Endometrium (tissue), 2 donors: ENCODE results near the gene ALDH18A1.
A peak's percentile ranks its signal among the peaks of the same experiment; 100 is the strongest.
"Not testable (repeated sequence)": the region's sequence is repeated elsewhere in the genome, so short reads cannot be mapped to it uniquely, and the experiment has no call there.

Experiments
- FAIRE-seq: peaks from 2 replicates; lab custom pipeline; 2012; peaks lifted over from hg19 to GRCh38; lab: Jason Lieb, UNC
- donor health status: control.
- donor health status: control.

ALDH18A1 gene

DNA sequence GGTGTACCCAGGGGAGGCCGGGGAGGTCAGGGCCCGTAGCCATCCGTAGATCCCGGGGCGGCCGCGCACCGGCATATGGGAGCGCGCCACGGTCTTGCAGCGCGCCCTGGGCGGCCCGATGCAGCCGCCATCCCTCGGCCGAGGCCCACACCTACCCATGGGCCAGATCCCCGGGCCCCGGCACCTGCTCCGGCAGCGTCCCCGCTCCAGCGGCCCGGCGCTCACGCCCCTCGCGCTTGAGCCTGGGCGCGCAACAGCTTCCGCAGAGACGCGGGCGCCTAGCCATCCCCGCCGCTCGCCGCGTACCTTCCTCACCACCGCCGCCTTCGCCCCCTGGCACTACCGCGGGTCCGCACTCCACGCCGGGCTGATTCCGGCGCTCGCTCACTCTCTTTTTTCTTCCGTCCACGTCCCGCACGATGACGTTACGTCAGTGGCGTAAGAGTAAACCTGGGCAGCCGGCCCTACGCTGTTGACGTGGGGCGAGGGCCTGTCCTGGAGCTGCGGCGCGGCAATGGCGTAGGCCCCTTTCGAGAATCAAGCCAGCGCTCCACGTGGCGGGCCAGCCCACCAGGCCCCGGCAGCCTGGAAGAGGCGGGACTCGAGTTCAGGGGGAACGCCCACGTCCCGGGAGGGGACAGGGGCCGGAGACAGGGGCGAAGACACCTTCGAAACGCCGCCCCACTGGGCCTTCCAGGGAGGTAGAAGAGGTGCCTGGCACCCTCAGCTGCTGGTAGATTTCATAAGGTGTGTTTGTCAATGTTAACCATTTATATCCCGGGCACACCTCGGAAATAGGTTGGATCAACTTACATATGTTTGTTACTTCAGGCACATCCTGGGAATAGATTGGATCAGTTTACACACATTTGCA lies at the start of gene ALDH18A1:
TSS of gene ALDH18A1 (minus strand) at position 421 of the 874 bp plus-strand sequence. CDS start 3,334 bp downstream, outside the sequence.
- FAIRE-seq, result peak; percentile 95

DNA sequence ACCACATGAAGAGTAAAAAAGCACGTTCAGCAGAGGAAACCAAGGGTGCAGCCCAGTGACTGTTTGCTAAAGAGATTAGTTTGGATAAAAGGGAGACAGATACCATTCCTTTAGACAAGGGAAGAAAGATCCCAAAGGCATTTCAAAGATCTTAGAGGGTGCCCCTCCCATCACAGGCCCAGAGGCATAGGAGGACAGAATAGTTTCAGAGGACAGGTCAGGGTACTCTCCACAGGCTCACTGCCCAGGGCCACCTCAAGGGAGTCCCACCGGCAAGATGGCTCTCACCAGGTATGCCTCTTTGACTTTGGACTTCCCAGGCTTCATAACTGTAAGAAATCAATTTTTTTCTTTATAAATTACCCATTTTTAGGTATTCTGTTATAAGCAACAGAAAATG lies 41.9 kb upstream of the ALDH18A1 start:
- FAIRE-seq, result no peak

DNA sequence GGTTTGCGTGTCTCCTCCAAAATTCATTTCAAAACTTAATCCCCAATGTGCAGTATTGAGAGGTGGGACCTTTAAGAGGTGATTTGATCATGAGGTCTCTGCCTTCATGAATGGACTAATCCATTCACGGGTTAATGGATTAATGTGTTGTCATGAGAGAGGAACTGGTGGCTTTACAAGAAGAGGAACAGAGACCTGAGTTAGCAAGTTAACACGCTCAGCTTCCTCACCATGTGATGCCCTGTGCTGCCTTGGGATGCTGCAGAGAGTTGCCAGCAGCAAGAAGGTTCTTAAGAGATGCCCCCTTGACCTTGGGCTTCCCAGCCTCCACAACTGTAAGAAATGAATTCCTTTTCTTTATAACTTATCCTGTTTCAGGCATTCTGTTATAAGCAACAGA lies 40.9 kb upstream of the ALDH18A1 start:
- no peak for FAIRE-seq

DNA sequence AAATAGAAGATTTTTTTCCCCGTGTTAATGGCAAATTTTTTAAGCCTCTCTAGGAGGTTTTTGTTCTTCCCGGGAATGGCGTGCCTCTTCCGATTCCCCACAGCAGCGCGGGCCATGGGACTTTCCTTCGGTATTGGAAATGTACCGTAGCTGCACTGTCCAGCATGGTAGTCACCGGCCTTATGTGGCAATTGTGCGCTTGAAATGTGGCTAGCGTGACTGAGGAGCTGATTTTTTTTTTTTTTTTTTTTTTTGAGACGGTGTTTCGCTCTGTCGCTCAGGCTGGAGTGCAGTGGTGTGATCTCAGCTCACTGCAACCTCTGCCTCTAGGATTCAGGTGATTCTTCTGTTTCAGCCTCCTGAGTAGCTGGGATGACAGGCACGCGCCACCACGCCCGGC lies 38.2 kb upstream of the ALDH18A1 start:
- FAIRE-seq, result no peak

DNA sequence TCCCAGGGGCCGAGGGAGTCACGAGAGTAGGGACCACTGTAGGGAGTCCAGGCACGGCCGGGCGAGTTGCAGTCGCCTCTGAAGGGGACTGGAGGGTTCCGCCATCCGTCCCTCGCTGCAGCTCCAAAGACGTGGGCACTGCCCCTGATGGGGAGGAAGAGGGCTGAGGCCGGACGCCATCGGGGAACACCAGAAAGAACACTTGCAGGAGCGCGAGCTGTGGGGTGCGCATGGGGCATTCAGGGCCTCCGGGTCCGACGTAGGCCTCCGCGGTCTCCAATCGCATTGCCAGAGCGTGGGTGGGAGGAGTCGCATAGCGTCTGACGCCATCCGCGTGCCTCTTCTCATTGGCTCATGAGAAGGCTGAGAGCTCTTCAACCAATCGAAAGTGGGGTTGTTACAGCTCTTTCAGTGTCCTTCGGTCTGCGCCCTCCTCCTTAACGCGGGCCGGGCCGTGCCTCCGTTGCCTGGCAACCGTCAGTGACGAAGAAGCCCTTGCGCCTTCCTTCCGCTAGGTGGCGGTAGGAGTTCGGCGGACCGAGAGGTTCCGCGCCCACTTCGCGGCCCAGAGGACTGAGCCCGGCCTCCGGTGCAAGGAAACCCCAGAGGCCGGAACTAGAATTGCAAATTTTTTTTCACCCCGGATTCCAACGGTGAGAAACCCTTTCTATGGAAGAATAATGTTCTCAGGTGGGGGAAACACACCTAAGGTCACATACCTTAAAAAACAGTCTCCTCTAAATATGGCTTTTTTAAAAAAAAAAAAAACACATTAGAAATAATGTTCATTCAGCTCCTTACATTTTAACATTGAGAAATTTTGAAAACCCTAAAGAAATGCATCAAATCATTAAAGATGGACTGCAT lies 37.4 kb upstream of the ALDH18A1 start, which contains the start of gene TCTN3:
TSS of gene TCTN3 (minus strand) at position 260 of the 867 bp plus-strand sequence. CDS start at position 232, 28 bp downstream.
- peak; percentile 99 for FAIRE-seq

DNA sequence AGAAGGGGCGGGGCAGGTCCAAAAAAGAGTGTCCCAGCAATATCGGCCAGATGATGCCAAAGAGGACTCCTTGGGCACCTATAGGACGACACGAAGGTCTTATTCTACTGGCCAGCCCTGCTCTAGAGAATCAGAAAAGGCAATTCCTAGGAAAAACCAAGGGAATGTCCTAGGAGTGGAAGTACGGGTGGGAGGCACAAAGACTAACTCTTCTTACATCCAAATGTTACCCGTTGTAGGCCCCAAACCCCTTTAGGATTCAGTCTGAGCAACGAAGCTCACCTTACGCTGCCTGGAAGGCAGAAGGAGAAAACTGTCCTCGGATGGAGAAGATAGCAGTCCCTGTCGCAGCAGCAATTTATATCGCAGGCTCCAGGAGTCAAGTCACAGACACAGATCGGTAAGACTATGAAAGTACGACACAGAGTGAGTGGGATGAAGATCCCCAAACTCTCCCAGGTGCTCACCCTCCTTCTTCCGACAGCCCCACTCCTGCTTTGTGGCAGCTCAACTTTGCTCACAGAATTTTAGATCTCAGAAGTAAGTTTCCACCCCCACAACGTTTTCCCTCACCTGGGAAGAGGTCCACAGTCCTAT lies 36.7 kb upstream of the ALDH18A1 start:
- no peak for FAIRE-seq

DNA sequence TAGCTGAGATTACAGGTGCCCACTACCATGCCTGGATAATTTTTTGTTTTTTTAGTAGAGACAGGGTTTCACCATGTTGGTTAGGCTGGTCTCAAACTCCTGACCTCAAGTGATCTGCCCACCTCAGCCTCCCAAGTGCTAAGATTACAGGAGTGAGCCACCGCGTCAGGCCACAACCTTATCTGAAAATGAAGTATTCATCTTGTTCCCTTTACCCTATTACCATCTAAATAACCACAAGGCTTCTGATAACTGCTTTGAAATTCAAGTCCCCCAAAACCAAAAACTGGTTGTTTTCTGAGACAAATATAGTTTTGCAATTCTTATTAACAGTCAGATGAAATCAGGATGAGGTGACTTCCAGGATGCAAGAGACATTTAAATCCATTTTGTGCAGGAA lies 34.8 kb upstream of the ALDH18A1 start:
- FAIRE-seq, result no peak

DNA sequence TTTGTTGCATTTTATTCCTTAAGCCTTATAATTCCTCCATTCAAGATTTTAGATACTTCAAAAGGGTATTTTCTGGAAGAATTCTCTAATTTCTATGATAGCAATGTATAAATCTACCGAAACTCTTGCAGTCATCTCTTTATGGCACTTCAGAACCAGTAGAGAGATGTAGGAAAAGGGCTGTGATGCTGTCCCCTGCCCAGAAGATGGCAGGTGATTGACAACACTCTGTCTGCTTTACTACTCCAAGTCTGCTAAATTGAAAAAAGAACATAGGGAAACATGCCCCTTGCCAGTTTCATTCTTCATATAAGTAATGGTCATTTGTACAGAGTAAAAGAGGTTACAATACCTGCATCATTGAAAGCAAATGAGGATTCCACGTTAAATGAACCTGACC lies 32.1 kb upstream of the ALDH18A1 start:
- no peak for FAIRE-seq

DNA sequence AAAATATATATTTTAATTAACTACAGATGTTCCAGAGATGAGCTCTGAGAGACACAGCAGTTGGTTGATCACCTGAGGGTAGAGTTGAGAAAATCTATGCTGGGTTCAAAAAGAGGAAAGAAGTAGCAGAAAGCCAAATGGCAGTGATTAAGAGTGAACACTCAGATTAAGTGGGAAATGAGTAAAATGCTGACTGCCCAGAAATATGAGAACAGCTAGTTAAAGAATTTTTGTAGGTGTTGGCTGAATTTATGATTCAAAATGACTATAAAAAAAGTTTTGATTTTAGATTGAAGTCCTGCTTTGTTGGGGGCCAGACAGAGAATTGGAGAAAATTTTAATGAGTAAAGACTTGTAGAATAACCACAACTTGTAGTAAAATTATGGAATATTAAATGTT lies 27.5 kb upstream of the ALDH18A1 start:
- FAIRE-seq, result no peak

DNA sequence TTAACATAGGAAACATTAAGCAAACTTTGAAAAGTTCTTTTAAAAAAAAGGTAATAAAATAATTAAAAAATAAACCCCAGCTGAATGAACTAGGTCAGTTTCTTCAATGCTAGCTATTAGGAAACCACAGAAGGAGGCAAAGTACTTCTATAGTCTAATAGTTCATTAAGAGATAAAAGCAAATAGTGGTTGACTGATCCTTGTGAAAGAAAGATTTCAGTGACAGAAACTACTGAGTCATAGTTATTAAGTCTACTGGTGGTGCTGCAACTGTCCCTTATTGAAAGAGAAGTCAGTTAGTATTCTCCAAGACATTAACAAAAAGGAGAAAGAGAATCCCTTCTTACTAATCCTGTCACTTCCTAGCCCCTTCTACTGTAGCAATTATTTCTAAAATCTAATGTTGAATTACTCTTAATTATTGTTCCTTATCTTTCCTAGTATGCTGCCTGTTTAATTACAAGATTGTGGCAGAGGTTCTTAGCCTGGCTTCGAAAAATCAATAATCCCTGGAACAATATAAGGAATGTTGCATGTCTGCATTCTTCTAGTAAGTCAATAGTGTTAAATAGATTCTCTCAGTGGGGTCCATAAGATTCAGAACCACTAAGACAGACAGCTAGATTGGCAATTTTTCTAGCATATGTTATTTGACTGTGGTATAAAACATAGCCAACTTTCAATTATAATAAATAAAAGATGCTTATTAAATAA lies 19.0 kb upstream of the ALDH18A1 start:
- FAIRE-seq, result no peak

DNA sequence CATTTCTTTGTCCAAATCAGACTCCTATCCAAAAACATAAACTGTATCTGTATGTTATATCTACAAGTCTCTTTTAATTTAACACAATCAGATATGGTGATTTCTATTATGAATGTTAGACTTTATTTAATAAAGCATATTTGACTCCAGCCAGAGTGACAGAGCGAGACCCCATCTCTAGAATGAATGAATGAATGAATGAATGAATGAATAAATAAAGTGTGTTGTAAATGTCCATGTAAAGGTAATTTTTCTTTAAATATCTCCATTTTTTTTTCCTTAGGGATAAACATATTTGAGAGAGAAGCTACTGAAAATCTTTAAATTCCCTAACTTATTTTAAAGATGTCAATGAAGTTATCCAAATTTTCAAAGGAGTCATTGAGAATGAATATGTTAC lies 18.1 kb upstream of the ALDH18A1 start:
- FAIRE-seq, result no peak

DNA sequence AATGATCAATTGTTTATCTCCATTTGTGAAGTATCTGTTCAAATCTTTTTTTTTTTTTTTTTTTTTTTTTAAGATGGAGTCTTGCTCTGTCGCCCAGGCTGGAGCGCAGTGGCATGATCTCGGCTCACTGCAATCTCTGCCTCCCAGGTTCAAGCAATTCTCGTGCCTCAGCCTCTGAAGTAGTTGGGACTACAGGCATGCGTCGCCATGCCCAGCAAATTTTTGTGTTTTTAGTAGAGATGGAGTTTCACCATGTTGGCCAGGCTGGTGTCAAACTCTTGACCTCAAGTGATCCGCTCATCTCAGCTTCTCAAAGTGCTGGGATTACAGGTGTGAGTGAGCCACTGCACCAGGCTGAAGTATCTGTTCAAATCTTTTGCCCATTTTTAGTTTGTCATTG lies 16.1 kb upstream of the ALDH18A1 start:
- not testable (repeated sequence) for FAIRE-seq

DNA sequence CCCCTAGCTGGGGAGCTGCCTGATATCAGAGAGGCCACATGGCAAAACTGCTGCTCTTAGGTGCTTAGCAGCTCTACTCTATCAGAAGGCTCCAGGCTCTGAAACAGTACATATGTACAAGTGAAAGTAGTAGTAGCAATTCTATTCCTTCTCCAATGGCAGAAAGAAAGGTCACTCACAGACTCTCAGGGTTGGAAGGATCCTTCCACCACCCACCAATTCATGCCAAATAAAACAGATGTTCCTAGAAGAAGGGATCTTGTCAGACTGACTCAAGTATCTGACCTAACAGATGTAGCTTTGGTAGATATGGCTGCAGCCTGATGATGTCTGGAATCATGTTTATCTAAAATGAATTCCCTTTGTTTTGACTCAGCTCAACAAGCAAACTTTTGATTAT lies 8.0 kb upstream of the ALDH18A1 start:
- FAIRE-seq, result no peak

DNA sequence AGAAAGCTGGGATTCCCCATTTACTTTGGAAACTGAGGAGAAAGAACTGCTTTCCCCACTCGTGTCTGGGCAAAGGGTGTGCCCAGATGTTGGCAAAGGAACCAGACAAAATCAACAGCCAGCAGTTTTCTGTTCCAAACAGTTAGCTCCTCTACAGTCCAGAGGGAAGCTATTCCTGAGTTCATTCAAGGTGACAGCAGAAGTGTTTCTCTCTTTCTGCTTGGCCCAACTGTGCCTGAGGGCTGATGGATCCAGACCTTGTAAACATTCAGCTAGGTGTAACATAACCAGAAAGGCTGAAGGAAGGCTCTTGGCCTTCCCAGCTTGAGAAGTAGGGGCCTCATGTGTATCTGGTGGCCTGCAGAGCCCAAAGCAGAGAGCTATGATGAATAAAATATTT lies 7.0 kb upstream of the ALDH18A1 start:
- FAIRE-seq, result no peak

DNA sequence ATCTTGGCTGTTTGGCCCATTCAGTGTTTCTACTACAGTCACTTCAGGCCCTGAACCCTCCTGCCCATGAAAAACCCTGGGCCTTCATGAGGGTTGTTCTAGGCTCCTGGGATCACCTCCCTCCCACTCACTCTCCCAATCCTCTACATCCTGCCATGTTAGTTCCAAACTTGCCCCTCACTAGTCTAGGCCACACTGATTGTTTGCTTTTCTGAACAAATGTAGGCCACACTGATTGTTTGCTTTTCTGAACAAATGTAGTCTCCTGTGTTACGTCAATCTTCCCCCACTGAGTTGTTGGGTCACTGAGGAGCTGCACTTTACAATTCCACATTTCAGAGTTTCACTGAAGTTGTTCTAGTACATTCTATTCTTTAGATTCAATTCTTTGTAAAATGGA lies 5.3 kb upstream of the ALDH18A1 start:
- no peak for FAIRE-seq

DNA sequence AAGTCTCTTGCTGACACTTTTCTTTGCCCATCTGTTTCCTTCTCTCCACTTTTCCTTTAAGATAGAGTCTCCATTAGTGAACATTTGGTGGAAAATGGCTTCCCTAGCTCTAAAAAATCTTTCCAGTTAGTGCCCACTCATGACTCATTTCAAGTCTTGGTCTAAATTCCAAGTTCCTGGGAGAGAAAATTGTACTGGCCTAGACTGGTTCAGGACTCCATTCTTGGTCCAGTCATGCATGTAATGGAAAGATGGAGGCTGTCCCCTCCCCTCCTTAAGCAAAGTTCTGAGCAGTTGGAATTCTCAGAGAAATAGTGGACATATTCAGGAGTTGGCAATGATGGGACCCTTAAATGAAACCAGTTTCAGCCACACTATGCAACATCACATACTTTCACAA lies 3.8 kb upstream of the ALDH18A1 start:
- FAIRE-seq, result no peak

DNA sequence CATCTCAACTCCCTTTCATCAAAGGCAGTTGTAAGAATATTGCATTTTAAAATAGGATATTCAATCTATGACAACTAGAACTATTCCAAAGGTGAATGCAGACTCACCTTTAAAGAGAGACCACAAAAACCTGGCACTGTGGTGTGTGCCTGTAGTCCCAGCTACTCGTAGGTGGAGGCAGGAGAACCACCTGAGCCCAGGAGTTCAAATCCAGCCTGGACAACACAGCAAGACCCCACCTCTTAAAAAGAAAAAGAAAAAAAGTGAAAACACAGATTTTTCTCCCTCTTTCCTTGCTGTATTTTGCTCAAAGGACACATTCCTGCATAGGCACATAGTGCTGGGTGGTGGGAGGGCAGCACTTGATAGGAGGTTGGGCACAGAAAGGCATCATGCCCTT lies 739 bp upstream of the ALDH18A1 start:
- no peak for FAIRE-seq

DNA sequence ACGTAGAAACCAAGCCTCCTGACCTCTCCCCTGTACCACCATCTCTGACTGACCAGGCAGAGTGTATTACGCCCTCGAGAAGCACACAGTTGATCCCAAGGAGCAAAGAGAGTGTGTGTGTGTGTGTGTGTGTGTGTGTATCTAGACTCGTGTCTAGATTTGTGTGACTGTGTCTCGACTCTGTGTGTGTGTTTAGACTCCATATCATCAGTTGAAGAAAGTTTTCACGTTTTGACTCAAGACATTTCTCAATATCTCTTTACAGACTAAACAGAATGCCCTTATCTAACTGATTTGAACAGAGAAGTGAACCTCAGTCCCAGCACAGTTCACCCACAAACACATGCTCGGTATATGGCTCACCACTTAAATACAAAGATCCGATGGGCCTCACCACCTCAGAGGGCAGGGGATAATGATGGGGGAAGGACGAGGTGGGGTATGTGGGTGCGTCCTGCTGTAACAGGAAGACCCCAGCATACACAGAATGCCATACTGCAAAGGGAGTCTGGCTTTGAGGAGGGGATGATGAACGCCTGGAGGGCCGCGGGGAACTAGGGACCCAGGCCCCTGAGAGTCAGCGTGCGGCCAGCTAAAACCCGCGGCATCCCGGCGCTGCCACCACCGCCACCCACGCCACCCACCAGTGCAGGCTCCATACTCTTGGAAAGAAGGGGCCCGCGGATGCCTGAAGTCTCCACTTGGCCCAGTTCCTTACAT lies 780 bp downstream of the ALDH18A1 start:
- FAIRE-seq, result no peak

DNA sequence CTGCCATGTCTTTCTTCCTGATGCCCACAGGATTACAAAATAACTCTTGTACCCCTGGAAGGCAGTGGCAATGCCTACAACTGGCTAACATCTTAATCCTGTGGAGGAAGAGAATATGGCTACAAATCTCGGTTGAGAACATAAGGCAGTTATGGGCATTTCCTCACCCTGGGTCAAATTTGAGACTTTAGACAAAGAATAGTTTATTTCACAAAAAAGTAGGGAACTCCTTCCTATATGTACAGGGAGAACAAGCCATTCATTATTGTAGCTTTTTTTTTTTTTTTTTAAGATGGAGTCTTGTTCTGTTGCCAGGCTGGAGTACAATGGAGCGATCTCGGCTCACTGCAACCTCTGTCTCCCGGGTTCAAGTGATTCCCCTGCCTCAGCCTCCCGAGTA lies 2.6 kb downstream of the ALDH18A1 start:
- no peak for FAIRE-seq

DNA sequence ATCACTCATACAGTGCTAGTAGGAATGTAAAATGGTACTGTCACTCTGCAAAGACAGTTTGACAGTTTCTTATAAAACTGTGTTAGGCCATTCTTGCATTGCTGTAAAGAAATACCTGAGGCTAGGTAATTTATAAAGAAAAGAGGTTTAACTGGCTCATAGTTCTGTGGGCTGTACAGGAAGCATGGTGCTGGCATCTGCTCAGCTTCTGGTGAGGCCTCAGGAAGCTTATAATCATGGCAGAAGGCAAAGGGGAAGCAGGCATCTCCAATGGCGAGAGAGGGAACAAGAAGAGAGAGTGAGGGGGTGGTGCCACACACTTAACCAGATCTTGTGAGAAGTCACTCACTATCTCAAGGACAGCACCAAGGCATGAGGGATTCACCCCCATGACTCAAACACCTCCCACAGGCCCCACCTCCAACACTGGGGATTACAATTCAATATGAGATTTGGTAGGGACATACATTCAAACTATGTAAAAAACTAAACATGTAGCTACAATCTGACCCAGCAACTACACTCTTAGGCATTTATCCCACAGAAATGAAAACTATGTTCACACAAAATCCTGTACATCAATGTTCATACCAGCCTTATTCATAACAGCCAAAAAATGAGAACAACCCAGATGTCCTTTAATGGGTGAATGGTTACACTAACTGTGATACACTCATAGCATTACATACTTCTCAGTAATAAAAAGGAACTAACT lies 5.0 kb downstream of the ALDH18A1 start:
- no peak for FAIRE-seq

DNA sequence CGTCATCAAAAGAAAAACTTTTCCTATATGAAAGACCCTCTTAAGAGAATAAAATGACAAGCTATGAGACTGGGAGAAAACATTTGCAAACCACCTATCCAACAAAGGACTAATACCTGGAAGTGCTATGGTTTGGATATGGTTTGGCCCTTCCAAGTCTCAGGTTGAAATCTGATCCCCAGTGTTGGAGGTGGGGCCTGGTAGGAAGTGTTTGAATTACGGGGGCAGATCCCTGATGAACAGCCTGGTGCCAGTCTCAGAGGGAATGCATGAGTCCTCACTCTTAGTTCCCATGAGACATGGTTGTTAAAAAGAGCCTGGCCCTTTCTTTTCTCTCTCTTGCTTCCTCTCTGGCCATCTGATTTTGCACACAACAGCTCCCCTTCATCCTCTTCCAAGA lies 6.3 kb downstream of the ALDH18A1 start:
- no peak for FAIRE-seq
